ENCODE results near the gene CXCL9.

- TF ChIP-seq POLR2A (IDR thresholded peaks at IDR 0.05; ENCODE audit: low read depth) (no peak), CTCF (IDR thresholded peaks at IDR 0.05) (no peak), POLR2AphosphoS5 (IDR thresholded peaks at IDR 0.05) (no peak)
Observed at GRCh38 chr4:75968084-75968483, 39.2 kb downstream of the CXCL9 start.
